Esophagus muscularis mucosa (tissue), 4 donors: ENCODE measurements around the gene CHKA. TPM values are rescaled to one million over a fixed set of nuclear protein-coding genes. Genes with fewer than 3 reads are reported as not detected.

Experiments used
- DNase-seq: peaks from one replicate; pipeline ENCODE4 v3.0.0-alpha.2; 2017; ENCODE audit errors: extremely low spot score
- H3K27ac ChIP-seq, 4 donors: fragments of 200-600 bp; sonication (generic); replicated peaks in 1 of 4; 1 replicate in 3 of 4; 2 replicates in 1 of 4; pipeline ENCODE4 v1.5.1; 2016 to 2019; ENCODE audit warnings: mild to moderate bottlenecking in 1 of 4
- H3K27me3 ChIP-seq, 4 donors: fragments of 200-600 bp; sonication (generic); one replicate each; pipeline versions ENCODE4 v1.5.1 to v1.6.0; 2016 to 2019
- H3K36me3 ChIP-seq, 4 donors: fragments of 200-600 bp; sonication (generic); one replicate each; pipeline ENCODE4 v1.5.1; 2016 to 2019
- H3K4me1 ChIP-seq, 4 donors: fragments of 200-600 bp; sonication (generic); one replicate each; pipeline ENCODE4 v1.5.1; 2016 to 2019
- H3K4me3 ChIP-seq, 4 donors: fragments of 200-600 bp; sonication (generic); 1 replicate in 2 of 4; 2 replicates in 2 of 4; pipeline ENCODE4 v1.5.1; 2016 to 2019; ENCODE audit warnings: mild to moderate bottlenecking in 4 of 4, moderate library complexity in 1 of 4
- H3K9me3 ChIP-seq, 4 donors: fragments of 200-600 bp; sonication (generic); 1 replicate in 3 of 4; 2 replicates in 1 of 4; pipeline ENCODE4 v1.5.1; 2016 to 2019
- CTCF ChIP-seq, 3 experiments: fragments of 200-600 bp in 2 of 3; fragments of 450-650 bp in 1 of 3; sonication (generic) in 2 of 3; IDR thresholded peaks; one replicate each; pipeline ENCODE4 v1.5.1; 2017 to 2019; ENCODE audit warnings: antibody characterized with exemption in 3 of 3, mild to moderate bottlenecking in 2 of 3, moderate library complexity in 1 of 3
- EP300 ChIP-seq: sonication (generic); formaldehyde crosslinking; IDR thresholded peaks from one replicate; pipeline ENCODE4 v1.6.1; 2017; ENCODE audit warnings: antibody characterized with exemption
- POLR2A ChIP-seq: fragments of 450-650 bp; IDR thresholded peaks from one replicate; pipeline ENCODE4 v1.6.1; 2017; ENCODE audit warnings: antibody characterized with exemption, moderate library complexity, mild to moderate bottlenecking, low read depth
- POLR2AphosphoS5 ChIP-seq, 2 donors: sonication (generic); formaldehyde crosslinking; IDR thresholded peaks; one replicate each; pipeline ENCODE4 v1.6.1; 2017; ENCODE audit warnings: antibody characterized with exemption in 2 of 2
- WGBS: methylation state at CpG from one replicate; pipeline ENCODE4 v1.1.5; 2018; 5-methylcytosine and 5-hydroxymethylcytosine counted together
- intact Hi-C: fragments of 100-400 bp; cut with DNase I; formaldehyde crosslinking; loops from one replicate; pipeline ENCODE4 v1.15.1; 2023
- total RNA-seq, 4 donors: library from RNA; depleted of rRNA; stranded (reverse); fragments of >200 nt; gene quantifications; one replicate each; pipeline versions ENCODE4 v1.1.0 to v1.2.1, GENCODE V29; 2016

The CHKA gene
- total RNA-seq, 4 donors from 2014 or later, result 13.8 to 20.3 (median 18.3) TPM

GRCh38 chr11:68149417-68149816, 28.2 kb upstream of the CHKA start:
- no peak for DNase-seq
- Histone ChIP-seq H3K36me3 (no peaks in the 10 kb centered on the region), H3K27me3 (peaks cover 0 to 4% (median 0%) of the 10 kb centered on the region in 4 donors), H3K4me1 (peaks cover 17 to 21% (median 20%) of the 10 kb centered on the region in 4 donors), H3K9me3 (no peaks in the 10 kb centered on the region), H3K27ac (no peak overlapping the region), H3K4me3 (no peak overlapping the region)
- TF ChIP-seq EP300 (no peak), POLR2A (no peak), CTCF (IDR thresholded peaks at IDR 0.05) (no peak), POLR2AphosphoS5 (IDR thresholded peaks at IDR 0.05) (no peak)
- WGBS, result 73% methylated on average over 6 of the region's 6 CpGs
- intact Hi-C loops, result no loop called here

GRCh38 chr11:68148879-68149278, 27.7 kb upstream of the CHKA start:
- Histone ChIP-seq H3K4me1 (peaks cover 17 to 21% (median 20%) of the 10 kb centered on the region in 4 donors), H3K4me3 (no peak overlapping the region), H3K27me3 (peaks cover 0 to 4% (median 0%) of the 10 kb centered on the region in 4 donors), H3K36me3 (no peaks in the 10 kb centered on the region), H3K27ac (no peak overlapping the region), H3K9me3 (no peaks in the 10 kb centered on the region)
- DNase-seq, result no peak
- 88% methylated on average over 7 of the region's 7 CpGs for WGBS
- no peak for TF ChIP-seq CTCF (IDR thresholded peaks at IDR 0.05)
- TF ChIP-seq EP300, result no peak
- no peak for TF ChIP-seq POLR2A
- intact Hi-C loops, result no loop called here

GRCh38 chr11:68148071-68148805, 27.1 kb upstream of the CHKA start:
- intact Hi-C loops, result no loop called here
- peaks cover 17 to 21% (median 20%) of the 10 kb centered on the region in 4 donors for H3K4me1 ChIP-seq
- H3K27ac ChIP-seq, result no peak overlapping the region
- no peak for TF ChIP-seq EP300
- no peak for TF ChIP-seq CTCF (IDR thresholded peaks at IDR 0.05)
- no peak for DNase-seq
- H3K4me3 ChIP-seq, result no peak overlapping the region
- no peaks in the 10 kb centered on the region for H3K9me3 ChIP-seq
- peaks cover 0 to 4% (median 0%) of the 10 kb centered on the region in 4 donors for H3K27me3 ChIP-seq
- WGBS, result 85% methylated on average over 18 of the region's 18 CpGs
- no peaks in the 10 kb centered on the region for H3K36me3 ChIP-seq

- intact Hi-C loops, result no loop called here
- no peak overlapping the region for H3K4me3 ChIP-seq
- H3K4me1 ChIP-seq, result peaks cover 17 to 21% (median 20%) of the 10 kb centered on the region in 4 donors
- WGBS, result 67% methylated on average over 13 of the region's 13 CpGs
- H3K9me3 ChIP-seq, result no peaks in the 10 kb centered on the region
- no peaks in the 10 kb centered on the region for H3K36me3 ChIP-seq
- TF ChIP-seq EP300 (no peak), CTCF (IDR thresholded peaks at IDR 0.05) (no peak), POLR2AphosphoS5 (IDR thresholded peaks at IDR 0.05) (no peak)
- no peak for DNase-seq
- peaks cover 0 to 4% (median 0%) of the 10 kb centered on the region in 4 donors for H3K27me3 ChIP-seq
- peak overlapping the region in 1 of 4 donors; percentile 17 for H3K27ac ChIP-seq
Observed at GRCh38 chr11:68146704-68147474, 25.7 kb upstream of the CHKA start.
